NT2/D1 (cell line): ENCODE measurements around the gene XPC.
A peak's percentile ranks its signal among the peaks of the same experiment; 100 is the strongest.

Source experiments
- DNase-seq: peaks from one replicate; pipeline ENCODE4 v3.0.0-alpha.2; 2011; ENCODE audit warnings: low read depth, low spot score
- H3K27me3 ChIP-seq: 2 replicates; pipeline ENCODE4 v1.6.0; 2011; ENCODE audit warnings: mild to moderate bottlenecking; ENCODE audit not compliant: insufficient read length, insufficient read depth
- H3K36me3 ChIP-seq: 2 replicates; pipeline ENCODE4 v1.6.1; 2011; ENCODE audit warnings: mild to moderate bottlenecking, low read length, mixed read lengths; ENCODE audit not compliant: insufficient read depth, insufficient read length
- H3K4me1 ChIP-seq: 2 replicates; pipeline ENCODE4 v1.5.1; 2011; ENCODE audit not compliant: insufficient read depth, insufficient read length
- H3K4me3 ChIP-seq: 2 replicates; pipeline ENCODE4 v1.5.1; 2011; ENCODE audit warnings: low read depth; ENCODE audit not compliant: insufficient read length
- H3K9ac ChIP-seq: 2 replicates; pipeline ENCODE4 v1.6.0; 2011; ENCODE audit warnings: low read depth; ENCODE audit not compliant: insufficient read length
- H3K9me3 ChIP-seq: 2 replicates; pipeline ENCODE4 v1.5.1; 2011; ENCODE audit warnings: mild to moderate bottlenecking, low read length; ENCODE audit not compliant: insufficient read depth
- SUZ12 ChIP-seq: IDR thresholded peaks from 2 replicates; pipeline ENCODE4 v1.6.1; 2011; ENCODE audit not compliant: insufficient read length, insufficient read depth; ENCODE audit errors: extremely low read depth
- YY1 ChIP-seq: IDR thresholded peaks from 2 replicates; pipeline ENCODE4 v1.6.1; 2011; ENCODE audit not compliant: insufficient read length, insufficient read depth
- ZNF274 ChIP-seq: IDR thresholded peaks from 2 replicates; pipeline ENCODE4 v1.6.1; 2011; ENCODE audit warnings: mild to moderate bottlenecking, low read depth, low read length

Gene XPC

DNA sequence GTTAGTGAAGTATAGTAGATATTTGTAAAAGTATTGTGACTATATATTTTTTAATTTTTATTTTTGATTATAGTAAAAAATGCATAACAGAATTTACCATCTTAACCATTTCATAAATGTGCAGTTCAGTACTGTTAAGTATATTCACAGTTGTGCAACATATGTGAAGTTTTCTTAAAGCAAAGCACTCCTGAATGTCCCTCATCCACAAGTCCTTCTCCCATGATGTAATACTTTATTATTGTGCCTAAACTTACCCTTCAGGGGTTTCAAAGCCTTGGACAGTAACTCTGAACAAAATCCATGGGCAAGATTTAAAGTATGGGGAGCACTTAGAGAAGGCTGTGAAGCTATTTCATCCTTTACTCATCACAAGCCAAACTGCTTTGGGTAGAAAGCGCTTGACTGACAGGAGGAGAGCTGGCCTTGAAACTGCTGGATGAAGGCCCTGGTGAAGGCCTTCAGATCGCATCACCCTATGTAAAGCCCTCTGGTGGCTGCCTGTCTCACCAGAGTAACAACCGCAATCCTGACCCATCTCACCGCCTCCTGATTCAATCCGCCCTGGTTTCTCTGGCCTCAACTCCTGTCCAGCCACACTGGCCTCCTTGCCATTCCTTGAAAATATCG, 28.3 kb upstream of the XPC start:
- Histone ChIP-seq H3K9ac (no peak overlapping the region), H3K4me1 (peaks cover 3% of the 10 kb centered on the region), H3K4me3 (no peak overlapping the region), H3K36me3 (no peaks in the 10 kb centered on the region), H3K9me3 (no peaks in the 10 kb centered on the region), H3K27me3 (no peaks in the 10 kb centered on the region)
- no peak for TF ChIP-seq ZNF274
- TF ChIP-seq SUZ12 = no peak
- TF ChIP-seq YY1 = no peak
- no peak for DNase-seq

DNA sequence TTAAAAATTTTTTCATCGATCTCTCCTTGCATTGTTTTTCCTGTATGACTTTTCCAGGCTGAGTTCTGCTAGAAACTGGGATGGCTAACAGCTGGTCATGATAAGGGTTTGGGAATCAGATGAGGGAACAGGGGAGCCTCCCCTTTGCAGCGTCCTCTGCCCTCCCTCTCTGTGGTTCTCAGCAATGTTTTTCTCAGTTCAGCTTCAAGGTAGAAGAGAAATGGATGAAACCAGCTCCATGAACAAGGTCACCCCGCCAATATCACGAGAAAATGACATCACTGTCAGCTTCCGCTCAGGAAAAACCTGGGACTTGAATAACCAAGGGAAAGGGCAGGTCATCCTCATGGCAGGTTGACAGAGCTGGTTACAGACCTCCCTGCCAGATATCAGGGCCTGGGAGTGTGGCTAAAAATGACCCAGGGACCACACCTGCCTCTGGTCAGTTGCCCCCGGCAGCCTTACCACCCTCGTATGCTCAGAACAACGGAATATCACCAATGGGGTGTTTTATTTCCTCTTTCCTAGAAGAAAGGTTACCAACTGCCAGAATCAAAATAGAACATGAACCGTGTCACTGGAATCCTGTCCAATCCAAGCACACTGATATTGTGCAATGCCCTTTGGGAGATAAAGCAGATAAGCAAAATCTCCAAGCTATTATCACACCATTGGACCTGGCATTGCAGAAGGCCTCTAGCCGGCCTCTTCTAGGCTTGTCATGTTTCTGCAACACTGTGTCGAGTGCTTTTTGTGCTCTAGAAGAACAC, 26.3 kb upstream of the XPC start:
- H3K4me3 ChIP-seq = no peak overlapping the region
- TF ChIP-seq ZNF274 = no peak
- H3K9me3 ChIP-seq = no peaks in the 10 kb centered on the region
- peaks cover 7% of the 10 kb centered on the region for H3K36me3 ChIP-seq
- DNase-seq = no peak
- H3K27me3 ChIP-seq = no peaks in the 10 kb centered on the region
- H3K4me1 ChIP-seq = peaks cover 3% of the 10 kb centered on the region
- H3K9ac ChIP-seq = no peak overlapping the region

GRCh38 chr3:14203521-14204079, 25.2 kb upstream of the XPC start:
- peak; percentile 75 for DNase-seq
- peaks cover 18% of the 10 kb centered on the region for H3K36me3 ChIP-seq
- no peaks in the 10 kb centered on the region for H3K27me3 ChIP-seq
- peaks cover 3% of the 10 kb centered on the region for H3K4me1 ChIP-seq
- H3K9me3 ChIP-seq = no peaks in the 10 kb centered on the region
- TF ChIP-seq YY1 (no peak), ZNF274 (no peak), SUZ12 (no peak)
- H3K4me3 ChIP-seq = no peak overlapping the region
- peak overlapping the region; percentile 21 for H3K9ac ChIP-seq

GRCh38 chr3:14202874-14203520, 24.6 kb upstream of the XPC start:
- no peaks in the 10 kb centered on the region for H3K27me3 ChIP-seq
- no peak overlapping the region for H3K4me3 ChIP-seq
- H3K36me3 ChIP-seq = peaks cover 24% of the 10 kb centered on the region
- no peak for DNase-seq
- H3K9ac ChIP-seq = no peak overlapping the region
- H3K4me1 ChIP-seq = peaks cover 3% of the 10 kb centered on the region
- TF ChIP-seq SUZ12 (no peak), ZNF274 (no peak), YY1 (no peak)
- H3K9me3 ChIP-seq = no peaks in the 10 kb centered on the region

GRCh38 chr3:14201940-14202684, 23.7 kb upstream of the XPC start:
- no peaks in the 10 kb centered on the region for H3K9me3 ChIP-seq

GRCh38 chr3:14200841-14201240, 22.4 kb upstream of the XPC start:
- Histone ChIP-seq H3K4me1 (peaks cover 3% of the 10 kb centered on the region), H3K9ac (no peak overlapping the region), H3K36me3 (peaks cover 44% of the 10 kb centered on the region), H3K27me3 (no peaks in the 10 kb centered on the region), H3K9me3 (no peaks in the 10 kb centered on the region), H3K4me3 (no peak overlapping the region)
- no peak for TF ChIP-seq SUZ12
- no peak for TF ChIP-seq YY1
- no peak for TF ChIP-seq ZNF274
- DNase-seq = no peak

More at GRCh38 chr3:14201940-14202684, 23.7 kb upstream of the XPC start:
- peaks cover 33% of the 10 kb centered on the region for H3K36me3 ChIP-seq
- no peak for DNase-seq
- no peak overlapping the region for H3K9ac ChIP-seq
- peaks cover 3% of the 10 kb centered on the region for H3K4me1 ChIP-seq
- no peak for TF ChIP-seq SUZ12
- no peak for TF ChIP-seq YY1
- TF ChIP-seq ZNF274 = no peak
- no peaks in the 10 kb centered on the region for H3K27me3 ChIP-seq
- H3K4me3 ChIP-seq = no peak overlapping the region

- H3K36me3 ChIP-seq = peaks cover 48% of the 10 kb centered on the region
- no peak overlapping the region for H3K4me3 ChIP-seq
- TF ChIP-seq YY1 (no peak), ZNF274 (no peak), SUZ12 (no peak)
- DNase-seq = no peak
- no peaks in the 10 kb centered on the region for H3K9me3 ChIP-seq
- no peak overlapping the region for H3K9ac ChIP-seq
- no peaks in the 10 kb centered on the region for H3K27me3 ChIP-seq
- peaks cover 3% of the 10 kb centered on the region for H3K4me1 ChIP-seq
Observed at GRCh38 chr3:14200276-14200675, 21.9 kb upstream of the XPC start.
